IMR-90 (cell line): ENCODE results near the gene AAMP. TPM values are rescaled to one million over a fixed set of nuclear protein-coding genes. Genes with fewer than 3 reads are reported as not detected.

Experiments
- ATAC-seq: fragments of 200-7000 bp; cut with Tn5 transposase; 2 replicates; pipeline ENCODE4 v1.9.1; 2020; ENCODE audit warnings: low read depth, mild to moderate bottlenecking, moderate library complexity
- BruUV-seq: library from RNA; stranded (reverse); fragments of 400-500 nt; replicated peaks from 2 replicates; lab custom pipeline; 2021; lab: Mats Ljungman, UMichigan
- CTCF ChIA-PET: fragments of 300-600 bp; formaldehyde crosslinking; extraction: SDS; loops from one replicate; lab custom pipeline; 2021; ENCODE audit warnings: antibody characterized with exemption; lab: Yijun Ruan, JAX
- POLR2A ChIA-PET: fragments of 300-600 bp; sonication (Branson Sonifier 250); formaldehyde crosslinking; loops from one replicate; lab custom pipeline; 2022; ENCODE audit warnings: antibody characterized with exemption; ENCODE audit not compliant: unreplicated experiment; lab: Charles Lee
- DNase-seq: peaks from one replicate; pipeline ENCODE4 v3.0.0; 2013
- H2AFZ ChIP-seq: replicated peaks from 2 replicates; pipeline ENCODE3; 2013; ENCODE audit warnings: low read length, mild to moderate bottlenecking; ENCODE audit not compliant: poor library complexity
- H2AK5ac ChIP-seq: 2 replicates; pipeline ENCODE4 v1.6.1; 2013; ENCODE audit warnings: low read depth, low read length, inconsistent platforms
- H2AK9ac ChIP-seq: replicated peaks from 2 replicates; pipeline ENCODE3; 2013; ENCODE audit warnings: mild to moderate bottlenecking, low read depth, low read length, moderate library complexity; ENCODE audit not compliant: poor library complexity
- H2BK120ac ChIP-seq: 2 replicates; pipeline ENCODE4 v1.6.1; 2013; ENCODE audit warnings: low read depth, low read length, inconsistent platforms
- H2BK15ac ChIP-seq: 3 replicates; pipeline ENCODE4 v1.6.1; 2013; ENCODE audit warnings: low read depth, low read length, inconsistent platforms
- H2BK20ac ChIP-seq: 2 replicates; pipeline ENCODE4 v1.6.1; 2013; ENCODE audit warnings: low read depth, mild to moderate bottlenecking, inconsistent platforms, low read length, moderate library complexity
- H2BK5ac ChIP-seq: 2 replicates; pipeline ENCODE4 v1.6.1; 2013; ENCODE audit warnings: mild to moderate bottlenecking, low read depth, low read length, inconsistent platforms; ENCODE audit not compliant: poor library complexity, severe bottlenecking
- H3K14ac ChIP-seq: replicated peaks from 2 replicates; pipeline ENCODE4 v1.6.1; 2013; ENCODE audit warnings: low read depth, low read length, inconsistent platforms
- H3K18ac ChIP-seq: 2 replicates; pipeline ENCODE4 v1.6.1; 2013; ENCODE audit warnings: low read depth, low read length, control low read depth
- H3K23ac ChIP-seq: 2 replicates; pipeline ENCODE4 v1.6.1; 2013; ENCODE audit warnings: low read depth, low read length, inconsistent platforms
- H3K27ac ChIP-seq: 2 replicates; pipeline ENCODE4 v1.5.1; 2013; ENCODE audit warnings: mild to moderate bottlenecking, control low read depth, low read length; ENCODE audit not compliant: insufficient read depth
- H3K27me3 ChIP-seq: 2 replicates; pipeline ENCODE4 v1.6.1; 2013; ENCODE audit warnings: low read length; ENCODE audit not compliant: control insufficient read depth, insufficient read depth
- H3K36me3 ChIP-seq: 2 replicates; pipeline ENCODE4 v1.6.1; 2013; ENCODE audit warnings: low read length, mixed read lengths; ENCODE audit not compliant: control insufficient read depth, insufficient read depth
- H3K4ac ChIP-seq: 2 replicates; pipeline ENCODE4 v1.6.1; 2013; ENCODE audit warnings: low read depth, low read length, inconsistent platforms
- H3K4me1 ChIP-seq: 2 replicates; pipeline ENCODE4 v1.6.1; 2013; ENCODE audit warnings: low read length, mixed read lengths; ENCODE audit not compliant: control insufficient read depth, insufficient read depth
- H3K4me2 ChIP-seq: 2 replicates; pipeline ENCODE4 v1.6.1; 2013; ENCODE audit warnings: low read depth, mild to moderate bottlenecking, control low read depth, low read length, moderate library complexity
- H3K4me3 ChIP-seq: 2 replicates; pipeline ENCODE4 v1.5.1; 2013; ENCODE audit warnings: low read depth, mild to moderate bottlenecking, control low read depth, low read length, moderate library complexity; ENCODE audit not compliant: insufficient read depth
- H3K56ac ChIP-seq: 2 replicates; pipeline ENCODE4 v1.6.1; 2013; ENCODE audit warnings: low read length, inconsistent platforms; ENCODE audit not compliant: insufficient read depth; ENCODE audit errors: extremely low read depth
- H3K79me1 ChIP-seq, 2 experiments: 2 replicates each; pipeline ENCODE4 v1.6.1; 2013; ENCODE audit warnings: low read length in 2 of 2, inconsistent platforms in 1 of 2, low read depth in 1 of 2
- H3K9ac ChIP-seq: 2 replicates; pipeline ENCODE4 v1.6.1; 2013; ENCODE audit warnings: low read depth, low read length, control low read depth
- H3K9me1 ChIP-seq: 2 replicates; pipeline ENCODE4 v1.6.1; 2013; ENCODE audit warnings: low read length, inconsistent platforms; ENCODE audit not compliant: insufficient read depth
- H3K9me3 ChIP-seq: 2 replicates; pipeline ENCODE4 v1.6.1; 2013; ENCODE audit warnings: low read length; ENCODE audit not compliant: control insufficient read depth, insufficient read depth
- H4K20me1 ChIP-seq: 2 replicates; pipeline ENCODE4 v1.6.1; 2013; ENCODE audit warnings: low read length, inconsistent platforms; ENCODE audit not compliant: insufficient read depth
- H4K5ac ChIP-seq: 2 replicates; pipeline ENCODE4 v1.6.1; 2013; ENCODE audit warnings: mild to moderate bottlenecking, low read depth, low read length, control low read depth
- H4K8ac ChIP-seq, 2 experiments: 2 replicates each; pipeline ENCODE4 v1.6.1; 2013; ENCODE audit warnings: low read depth in 2 of 2, low read length in 2 of 2, control low read depth in 1 of 2, inconsistent platforms in 1 of 2
- H4K91ac ChIP-seq: 2 replicates; pipeline ENCODE4 v1.6.1; 2013; ENCODE audit warnings: low read depth, low read length, inconsistent platforms; ENCODE audit not compliant: insufficient read depth
- CEBPB ChIP-seq: IDR thresholded peaks from 2 replicates; pipeline ENCODE4 v1.6.1; 2012; ENCODE audit warnings: low read depth, low read length, improper control_type of control experiment
- MAFK ChIP-seq: IDR thresholded peaks from 2 replicates; pipeline ENCODE4 v1.6.1; 2012; ENCODE audit warnings: low read depth, low read length, improper control_type of control experiment
- MXI1 ChIP-seq: IDR thresholded peaks from 2 replicates; pipeline ENCODE4 v1.6.1; 2012; ENCODE audit warnings: low read depth, mild to moderate bottlenecking, low read length, moderate library complexity, borderline replicate concordance
- RFX5 ChIP-seq: IDR thresholded peaks from 2 replicates; pipeline ENCODE4 v1.8.0; 2012; ENCODE audit warnings: low read depth, mild to moderate bottlenecking, low read length, moderate library complexity
- SMC3 ChIP-seq: fragments of 150-350 bp; IDR thresholded peaks from 2 replicates; pipeline ENCODE4 v1.6.1; 2016; ENCODE audit warnings: low read depth, mild to moderate bottlenecking, antibody characterized with exemption, low read length, moderate library complexity
- WGBS, 2 experiments: methylation state at CpG; one replicate each; pipeline versions ENCODE4 v1.1.5 to v1.1.7; 2013; ENCODE audit warnings: missing lambda C conversion rate in 2 of 2; ENCODE audit not compliant: insufficient read length in 1 of 2; ENCODE audit errors: extremely low coverage in 2 of 2; 5-methylcytosine and 5-hydroxymethylcytosine counted together
- dilution Hi-C: fragments of 300-500 bp; cut with HindIII; formaldehyde crosslinking; loops from one replicate; pipeline ENCODE4 v1.14.3; 2018; ENCODE audit warnings: low sequenced_read_pairs; ENCODE audit not compliant: unreplicated experiment
- in situ Hi-C: fragments of 300-500 bp; cut with MboI; formaldehyde crosslinking; loops from 3 replicates; pipeline ENCODE4 v1.14.3; 2019; ENCODE audit warnings: low sequenced_read_pairs, inconsistent platforms, mixed read lengths
- intact Hi-C: fragments of 100-400 bp; cut with micrococcal nuclease; formaldehyde crosslinking; loops from 2 replicates; pipeline ENCODE4 v1.10.0; 2022
- polyA plus RNA-seq, 3 experiments: library from polyadenylated mRNA; depleted of rRNA; stranded (reverse); fragments of >200 nt; gene quantifications; 2 replicates each; pipeline ENCODE4 v1.2.3, GENCODE V29; 2012; ENCODE audit warnings: low replicate concordance in 1 of 3
- total RNA-seq: library from RNA; depleted of rRNA; stranded (reverse); fragments of >200 nt; gene quantifications from 2 replicates; pipeline ENCODE4 v1.2.3, GENCODE V29; 2012

AAMP gene
- total and polyA plus RNA-seq, 2 of the 4 experiments (the other 2 are of a cell fraction), result 104 to 112 TPM

GRCh38 chr2:218293715-218294429 lies 23.9 kb upstream of the AAMP start:
- H4K8ac ChIP-seq, result no peak overlapping the region
- no peak overlapping the region for H3K56ac ChIP-seq
- no peak for DNase-seq
- peaks cover 15 to 31% of the 10 kb centered on the region in 2 experiments; a peak in 3 of 4 replicates for H3K79me1 ChIP-seq
- no TSS peak for BruUV-seq
- no peak overlapping the region for H4K91ac ChIP-seq
- no peak overlapping the region for H3K18ac ChIP-seq
- H2BK5ac ChIP-seq, result no peak overlapping the region
- H2AK9ac ChIP-seq, result no peak overlapping the region
- H2BK15ac ChIP-seq, result no peak overlapping the region
- H2BK120ac ChIP-seq, result no peak overlapping the region
- no peak overlapping the region for H3K14ac ChIP-seq
- H2AK5ac ChIP-seq, result no peak overlapping the region
- H3K4me2 ChIP-seq, result no peak overlapping the region
- H3K27ac ChIP-seq, result no peak overlapping the region
- in situ Hi-C loops (no loop called here), dilution Hi-C loops (no loop called here), intact Hi-C loops (loop anchor here (2.0 to 5.0 kb wide), 2 partner anchors 103 to 353 kb away; no protein-coding TSS in a partner anchor)
- CTCF ChIA-PET, result interaction anchor here (0.6 kb wide), 1 partner anchor 111 kb away, joined by 4 read pairs; no protein-coding TSS in a partner anchor
- H3K9me3 ChIP-seq, result no peaks in the 10 kb centered on the region
- no peak overlapping the region for H3K23ac ChIP-seq
- no peak overlapping the region for H3K9ac ChIP-seq
- POLR2A ChIA-PET, result no interaction called here
- peaks cover 20% of the 10 kb centered on the region for H3K4me1 ChIP-seq
- H3K9me1 ChIP-seq, result peaks cover 23% of the 10 kb centered on the region
- H2AFZ ChIP-seq, result no peak overlapping the region
- H3K36me3 ChIP-seq, result no peaks in the 10 kb centered on the region
- H2BK20ac ChIP-seq, result no peak overlapping the region
- TF ChIP-seq MAFK, result no peak
- no peak for TF ChIP-seq MXI1
- TF ChIP-seq CEBPB, result no peak
- no peak for TF ChIP-seq RFX5
- TF ChIP-seq SMC3, result no peak
- ATAC-seq, result no peak
- H4K5ac ChIP-seq, result no peak overlapping the region
- WGBS, 2 experiments, result no CpG with 5 or more reads among the region's 5 CpGs
- no peak overlapping the region for H3K4me3 ChIP-seq
- H3K4ac ChIP-seq, result no peak overlapping the region
- peaks cover 9% of the 10 kb centered on the region; the same call in 1 of the 2 replicates for H4K20me1 ChIP-seq
- no peaks in the 10 kb centered on the region for H3K27me3 ChIP-seq
